ENCODE data around the gene COL1A1. TPM values are rescaled to one million over a fixed set of nuclear protein-coding genes. Genes with fewer than 3 reads are reported as not detected.

Gene COL1A1
- total RNA-seq, 1 experiment from 2014 or later, result 104 TPM

GRCh38 chr17:50192618-50193291, 8.7 kb downstream of the COL1A1 start:
- Histone ChIP-seq H2BK20ac (ENCODE audit: low read depth, low read length, poor library complexity, severe bottlenecking) (no peak overlapping the region), H3K79me1 (ENCODE audit: insufficient read depth, low read depth, low read length, poor library complexity, severe bottlenecking) (no peaks in the 10 kb centered on the region), H3K18ac (ENCODE audit: insufficient read length, low read depth, low read length) (no peak overlapping the region), H3K79me2 (ENCODE audit: insufficient read depth, low read length) (no peaks in the 10 kb centered on the region), H2BK12ac (ENCODE audit: insufficient read length, low read depth, low read length) (no peak overlapping the region), H2BK120ac (ENCODE audit: low read depth, low read length, poor library complexity, severe bottlenecking) (no peak overlapping the region), H3K9me3 (ENCODE audit: control insufficient read depth, low read depth, low read length) (no peaks in the 10 kb centered on the region), H4K20me1 (ENCODE audit: control insufficient read depth, insufficient read depth, insufficient read length) (no peaks in the 10 kb centered on the region), H3K23me2 (ENCODE audit: insufficient read length, low read depth, low read length, poor library complexity, severe bottlenecking) (no peaks in the 10 kb centered on the region), H2AK5ac (ENCODE audit: insufficient read length, low read length) (no peak overlapping the region), H3K4me1 (ENCODE audit: insufficient read depth, low read length) (no peaks in the 10 kb centered on the region), H2AFZ (ENCODE audit: low read length) (no peak overlapping the region), H3K4me2 (ENCODE audit: insufficient read depth, insufficient read length, low read length) (no peak overlapping the region), H3K56ac (ENCODE audit: insufficient read length, low read depth, low read length) (no peak overlapping the region), H3K23ac (ENCODE audit: insufficient read length, low read depth, low read length) (no peak overlapping the region), H3T11ph (ENCODE audit: low read length) (no peak overlapping the region), H3K14ac (ENCODE audit: insufficient read depth, low read length) (no peak overlapping the region), H3K9ac (ENCODE audit: extremely low read depth, insufficient read length, low read length) (no peak overlapping the region), H4K5ac (ENCODE audit: insufficient read length, low read depth, low read length) (no peak overlapping the region), H3K27me3 (ENCODE audit: insufficient read depth, low read length) (no peaks in the 10 kb centered on the region), H4K8ac (replicated peaks; ENCODE audit: insufficient read length, low read depth, low read length) (no peak overlapping the region), H2BK15ac (ENCODE audit: low read depth, low read length) (no peak overlapping the region), H4K91ac (ENCODE audit: insufficient read length, low read depth, low read length) (no peak overlapping the region), H2BK5ac (ENCODE audit: insufficient read length, low read length) (no peak overlapping the region), H3K4ac (ENCODE audit: low read depth, low read length) (no peak overlapping the region), H3K27ac (ENCODE audit: insufficient read length, low read depth, low read length) (no peak overlapping the region)
- H3K9me3 Mint-ChIP-seq, result no peaks in the 10 kb centered on the region
- DNase-seq, result no peak
- no CpG with 5 or more reads among the region's 16 CpGs for WGBS (ENCODE audit: extremely low coverage, insufficient read length, low lambda C conversion rate)
- H3K4me3 Mint-ChIP-seq, result no peak overlapping the region
- H3K4me1 Mint-ChIP-seq, result no peaks in the 10 kb centered on the region
- no peak overlapping the region for H3K27ac Mint-ChIP-seq
- TF ChIP-seq CTCF (conservative IDR thresholded peaks at IDR 0.05), result no peak
- H3K27me3 Mint-ChIP-seq (ENCODE audit: low read depth), result no peaks in the 10 kb centered on the region
- peaks cover 5 to 85% (median 74%) of the 10 kb centered on the region in 3 experiments; a peak in 6 of 7 replicates for H3K36me3 Mint-ChIP-seq (ENCODE audit: insufficient read depth in 1 of 3, low read depth in 3 of 3)

Data from H9 (cell line).